A549 (cell line): ENCODE results near the gene USP17L24. TPM values are rescaled to one million over a fixed set of nuclear protein-coding genes. Genes with fewer than 3 reads are reported as not detected.
"Not testable (repeated sequence)": the region's sequence is repeated elsewhere in the genome, so short reads cannot be mapped to it uniquely, and the experiment has no call there.

ENCODE experiments used
- ATAC-seq, 2 experiments: fragments of 200-7000 bp in 1 of 2; fragments of >200 bp in 1 of 2; cut with Nextera tagmentation in 1 of 2; cut with Tn5 transposase in 1 of 2; 3 replicates each; pipeline versions ENCODE4 v1.8.0 to v1.9.1; 2018 to 2020; ENCODE audit warnings: mild to moderate bottlenecking in 1 of 2, moderate library complexity in 1 of 2
- CTCF ChIA-PET: fragments of 300-600 bp; sonication (Branson Sonifier 250); formaldehyde crosslinking; extraction: SDS; loops from one replicate; lab custom pipeline; 2021; ENCODE audit warnings: antibody characterized with exemption, inconsistent platforms; lab: Yijun Ruan, JAX
- POLR2A ChIA-PET: fragments of 350-600 bp; formaldehyde crosslinking; extraction: SDS; loops from one replicate; lab custom pipeline; 2021; ENCODE audit warnings: antibody characterized with exemption, inconsistent platforms; lab: Yijun Ruan, JAX
- DNase-seq, 2 experiments: peaks; one replicate each; pipeline versions ENCODE4 v3.0.0 to v3.0.0-alpha.2; 2011 to 2016; ENCODE audit warnings: low read depth in 1 of 2, low spot score in 1 of 2
- FAIRE-seq: peaks from 2 replicates; lab custom pipeline; 2011; peaks lifted over from hg19 to GRCh38; lab: Jason Lieb, UNC
- H3K27ac ChIP-seq, 2 experiments: fragments of >200 bp; sonication (Bioruptor Twin); formaldehyde crosslinking; 3 replicates each; pipeline ENCODE4 v1.5.1; 2016 to 2017
- H3K4me1 ChIP-seq: fragments of >200 bp; sonication (Bioruptor Twin); formaldehyde crosslinking; 3 replicates; pipeline ENCODE4 v1.6.1; 2016
- H3K4me2 ChIP-seq: fragments of >200 bp; sonication (Bioruptor Twin); formaldehyde crosslinking; 3 replicates; pipeline ENCODE4 v1.6.1; 2016
- H3K4me3 ChIP-seq: fragments of >200 bp; sonication (Bioruptor Twin); formaldehyde crosslinking; 3 replicates; pipeline ENCODE4 v1.5.1; 2016
- H3K9me3 ChIP-seq: fragments of >200 bp; sonication (Bioruptor Twin); formaldehyde crosslinking; 3 replicates; pipeline ENCODE4 v1.6.1; 2016
- WGBS: methylation state at CpG from one replicate; pipeline ENCODE4 v1.1.6; 2017; ENCODE audit errors: missing lambda C conversion rate; 5-methylcytosine and 5-hydroxymethylcytosine counted together
- polyA minus RNA-seq: library from RNA; depleted of rRNA, polyadenylated mRNA; stranded (reverse); fragments of >200 nt; gene quantifications from 2 replicates; pipeline ENCODE4 v1.2.3, GENCODE V29; 2011; rRNA and poly(A)+ RNA removed
- polyA plus RNA-seq, 4 experiments: library from polyadenylated mRNA; depleted of rRNA in 3 of 4; stranded (reverse); fragments of >200 nt; fragmentation: RNase III in 1 of 4; extraction: RNeasy Plus Mini Kit Qiagen cat#74134 plus additional on column Dnase treatment in 1 of 4; gene quantifications; 2 replicates in 3 of 4; 3 replicates in 1 of 4; pipeline ENCODE4 v1.2.3, GENCODE V29; 2011 to 2017

The USP17L24 gene
- polyA plus RNA-seq (2011; rRNA removed) (not detected in 2 replicates), polyA plus RNA-seq (2017; fragmentation: RNase III; extraction: RNeasy Plus Mini Kit Qiagen cat#74134 plus additional on column Dnase treatment) (not detected in 3 replicates), polyA minus RNA-seq (not detected in 2 replicates)
- not detected in 2 replicates for polyA plus RNA-seq (2012; cell fraction: cytosol; rRNA removed)
- not detected in 2 replicates for polyA plus RNA-seq (2012; cell fraction: nucleus; rRNA removed)

- H3K27ac ChIP-seq, H3K9me3 ChIP-seq, CTCF ChIA-PET, H3K4me1 ChIP-seq, POLR2A ChIA-PET, DNase-seq, H3K4me3 ChIP-seq, ATAC-seq, H3K4me2 ChIP-seq, FAIRE-seq: not testable (repeated sequence)
- no CpG with 5 or more reads among the region's 15 CpGs for WGBS
Measured at GRCh38 chr4:9324865-9325264, at the start of gene USP17L24. USP17L24 (plus strand) TSS chr4:9325165; CDS start chr4:9325165, 0 bp downstream.

GRCh38 chr4:9324191-9324590 lies 774 bp upstream of the USP17L24 start:
- H3K9me3 ChIP-seq, ATAC-seq, H3K27ac ChIP-seq, H3K4me3 ChIP-seq, H3K4me2 ChIP-seq, DNase-seq, POLR2A ChIA-PET, FAIRE-seq, H3K4me1 ChIP-seq, CTCF ChIA-PET: not testable (repeated sequence)
- WGBS = 18% methylated on average over 4 of the region's 13 CpGs

GRCh38 chr4:9329611-9330010 lies 4.6 kb downstream of the USP17L24 start, which contains the start of gene USP17L25:
USP17L25 (plus strand) TSS chr4:9329911; CDS start chr4:9329911, 0 bp downstream.
- no CpG with 5 or more reads among the region's 15 CpGs for WGBS
- H3K9me3 ChIP-seq, H3K4me3 ChIP-seq, DNase-seq, H3K4me2 ChIP-seq, FAIRE-seq, H3K4me1 ChIP-seq, POLR2A ChIA-PET, CTCF ChIA-PET, H3K27ac ChIP-seq, ATAC-seq: not testable (repeated sequence)

- DNase-seq, FAIRE-seq, POLR2A ChIA-PET, H3K4me2 ChIP-seq, ATAC-seq, CTCF ChIA-PET, H3K4me1 ChIP-seq, H3K9me3 ChIP-seq, H3K27ac ChIP-seq, H3K4me3 ChIP-seq: not testable (repeated sequence)
- WGBS = no CpG with 5 or more reads among the region's 15 CpGs
Measured at GRCh38 chr4:9334358-9334757, 9.4 kb downstream of the USP17L24 start, which contains the start of gene USP17L26. USP17L26 (plus strand) TSS chr4:9334658; CDS start chr4:9334658, 0 bp downstream.

- no CpG with 5 or more reads among the region's 15 CpGs for WGBS
- H3K4me3 ChIP-seq, FAIRE-seq, H3K4me2 ChIP-seq, ATAC-seq, H3K27ac ChIP-seq, H3K9me3 ChIP-seq, H3K4me1 ChIP-seq, POLR2A ChIA-PET, CTCF ChIA-PET, DNase-seq: not testable (repeated sequence)
Measured at GRCh38 chr4:9339103-9339502, 14.1 kb downstream of the USP17L24 start, which contains the start of gene USP17L5. USP17L5 (plus strand) TSS chr4:9339403; CDS start chr4:9339403, 0 bp downstream.

GRCh38 chr4:9343848-9344247 lies 18.9 kb downstream of the USP17L24 start, which contains the start of gene USP17L27:
USP17L27 (plus strand) TSS chr4:9344148; CDS start chr4:9344148, 0 bp downstream.
- POLR2A ChIA-PET, DNase-seq, H3K4me2 ChIP-seq, FAIRE-seq, ATAC-seq, H3K4me1 ChIP-seq, CTCF ChIA-PET, H3K27ac ChIP-seq, H3K9me3 ChIP-seq, H3K4me3 ChIP-seq: not testable (repeated sequence)
- WGBS = no CpG with 5 or more reads among the region's 15 CpGs

- DNase-seq, H3K4me2 ChIP-seq, H3K4me1 ChIP-seq, POLR2A ChIA-PET, FAIRE-seq, CTCF ChIA-PET, ATAC-seq, H3K9me3 ChIP-seq, H3K27ac ChIP-seq, H3K4me3 ChIP-seq: not testable (repeated sequence)
- no CpG with 5 or more reads among the region's 15 CpGs for WGBS
Measured at GRCh38 chr4:9348593-9348992, 23.6 kb downstream of the USP17L24 start, which contains the start of gene USP17L28. USP17L28 (plus strand) TSS chr4:9348893; CDS start chr4:9348893, 0 bp downstream.

GRCh38 chr4:9350866-9351265 lies 25.9 kb downstream of the USP17L24 start:
- CTCF ChIA-PET, H3K27ac ChIP-seq, DNase-seq, H3K4me2 ChIP-seq, FAIRE-seq, POLR2A ChIA-PET, H3K9me3 ChIP-seq, ATAC-seq, H3K4me3 ChIP-seq, H3K4me1 ChIP-seq: not testable (repeated sequence)
- WGBS = no CpG with 5 or more reads among the region's 18 CpGs

GRCh38 chr4:9353338-9353737 lies 28.4 kb downstream of the USP17L24 start, which contains the start of gene USP17L29:
USP17L29 (plus strand) TSS chr4:9353638; CDS start chr4:9353638, 0 bp downstream.
- CTCF ChIA-PET, DNase-seq, H3K9me3 ChIP-seq: not testable (repeated sequence)

GRCh38 chr4:9362829-9363228 lies 37.9 kb downstream of the USP17L24 start, which contains the start of gene USP17L30:
USP17L30 (plus strand) TSS chr4:9363129; CDS start chr4:9363129, 0 bp downstream.
- H3K4me2 ChIP-seq, H3K4me1 ChIP-seq, H3K9me3 ChIP-seq, CTCF ChIA-PET, FAIRE-seq, POLR2A ChIA-PET, H3K4me3 ChIP-seq, H3K27ac ChIP-seq, DNase-seq, ATAC-seq: not testable (repeated sequence)
- WGBS = no CpG with 5 or more reads among the region's 15 CpGs

More at GRCh38 chr4:9353338-9353737, 28.4 kb downstream of the USP17L24 start, which contains the start of gene USP17L29:
- FAIRE-seq, H3K27ac ChIP-seq, ATAC-seq, H3K4me2 ChIP-seq, H3K4me1 ChIP-seq, H3K4me3 ChIP-seq, POLR2A ChIA-PET: not testable (repeated sequence)
- WGBS = no CpG with 5 or more reads among the region's 15 CpGs
